Sigmoid colon (tissue), 7 donors: ENCODE data around the gene MRPL54. TPM values are rescaled to one million over a fixed set of nuclear protein-coding genes. Genes with fewer than 3 reads are reported as not detected.

Experiments
- DNase-seq: peaks from one replicate; pipeline ENCODE4 v3.0.0-alpha.2; 2019
- H3K27ac ChIP-seq, 4 donors: fragments of 200-600 bp; sonication (generic); one replicate each; pipeline ENCODE4 v1.5.1; 2016 to 2019; ENCODE audit warnings: mild to moderate bottlenecking in 1 of 4
- H3K27me3 ChIP-seq, 3 donors: fragments of 200-600 bp; sonication (generic); one replicate each; pipeline ENCODE4 v1.5.1; 2019; ENCODE audit warnings: mild to moderate bottlenecking in 1 of 3
- H3K36me3 ChIP-seq, 4 donors: fragments of 200-600 bp; sonication (generic); one replicate each; pipeline ENCODE4 v1.5.1; 2016 to 2019
- H3K4me1 ChIP-seq, 4 donors: fragments of 200-600 bp; sonication (generic); one replicate each; pipeline ENCODE4 v1.5.1; 2017 to 2019
- H3K4me3 ChIP-seq, 4 donors: fragments of 200-600 bp; sonication (generic); one replicate each; pipeline ENCODE4 v1.5.1; 2017 to 2019; ENCODE audit warnings: mild to moderate bottlenecking in 2 of 4, moderate library complexity in 1 of 4
- H3K9me3 ChIP-seq, 4 donors: fragments of 200-600 bp in 3 of 4; sonication (generic) in 3 of 4; one replicate each; pipeline versions ENCODE4 v1.5.1 to v1.6.1; 2013 to 2019
- CTCF ChIP-seq, 4 experiments: fragments of 450-650 bp in 3 of 4; fragments of 200-600 bp in 1 of 4; IDR thresholded peaks; one replicate each; pipeline ENCODE4 v1.5.1; 2016 to 2019; ENCODE audit warnings: antibody characterized with exemption in 4 of 4, mild to moderate bottlenecking in 3 of 4, moderate library complexity in 2 of 4
- EP300 ChIP-seq, 4 donors: sonication (generic); formaldehyde crosslinking; IDR thresholded peaks; one replicate each; pipeline ENCODE4 v1.6.1; 2017; ENCODE audit warnings: antibody characterized with exemption in 4 of 4
- POLR2A ChIP-seq, 2 donors: fragments of 450-650 bp; IDR thresholded peaks; one replicate each; pipeline ENCODE4 v1.6.1; 2016; ENCODE audit warnings: antibody characterized with exemption in 2 of 2, mild to moderate bottlenecking in 2 of 2, moderate library complexity in 2 of 2
- POLR2AphosphoS5 ChIP-seq, 4 donors: sonication (generic); formaldehyde crosslinking; IDR thresholded peaks; one replicate each; pipeline ENCODE4 v1.6.1; 2017; ENCODE audit warnings: antibody characterized with exemption in 4 of 4
- WGBS, 2 donors: extraction: QIAGEN DNeasy Blood & Tissue Kit; methylation state at CpG; one replicate each; pipeline ENCODE4 v1.1.7; 2013; 5-methylcytosine and 5-hydroxymethylcytosine counted together
- intact Hi-C: fragments of 100-400 bp; cut with DNase I; formaldehyde crosslinking; loops from one replicate; pipeline ENCODE4 v1.15.1; 2023
- polyA plus RNA-seq, 3 donors: library from polyadenylated mRNA; stranded (reverse); fragments of 200-250 nt; gene quantifications; one replicate each; pipeline ENCODE4 v1.2.3, GENCODE V29; 2013
- total RNA-seq, 4 donors: library from RNA; depleted of rRNA; stranded (reverse); fragments of >200 nt; gene quantifications; one replicate each; pipeline ENCODE4 v1.1.0, GENCODE V29; 2016
- donor health status: healthy with polysubstance abuse.
- donor health status: Bipolar disorder and iron deficiency.
- donor health status: healthy.

Gene MRPL54
- total and polyA plus RNA-seq, 7 donors = 80.6 to 185 (median 105) TPM

DNA sequence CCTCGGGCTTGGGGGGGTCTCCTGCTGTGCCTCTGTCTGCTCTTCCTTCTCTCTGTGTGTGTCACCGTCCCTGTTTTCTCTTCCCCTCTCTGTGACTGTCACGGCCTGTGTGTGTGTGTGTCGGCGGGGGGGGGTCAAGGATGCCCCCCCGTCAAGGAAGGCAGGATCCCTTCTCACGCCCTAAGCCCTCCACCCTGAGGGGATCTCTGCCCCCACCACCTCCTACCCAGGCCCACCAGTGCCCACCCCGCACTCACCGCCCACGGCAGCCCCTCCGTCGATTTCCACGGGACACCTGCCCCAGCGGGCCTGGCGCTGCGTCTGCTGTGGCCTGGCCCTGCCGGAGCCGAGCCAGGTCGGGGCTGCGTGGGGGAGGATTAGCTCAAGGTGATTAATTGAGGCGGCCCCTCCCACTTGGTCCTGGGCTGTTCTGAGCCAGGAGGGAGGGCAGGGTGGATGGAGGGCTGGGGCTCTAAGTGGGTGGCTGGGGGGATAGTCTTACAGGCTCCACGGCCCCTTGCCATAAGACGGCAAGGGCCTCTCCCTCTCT, 9.5 kb downstream of the MRPL54 start, which contains the start of gene RAX2:
Gene RAX2, minus strand, starts transcription at position 323 of the 550 bp plus-strand sequence. CDS start 486 bp downstream, outside the sequence.
- no peak for TF ChIP-seq EP300 (IDR thresholded peaks at IDR 0.05)
- no peak for TF ChIP-seq CTCF (IDR thresholded peaks at IDR 0.05)
- TF ChIP-seq POLR2A (IDR thresholded peaks at IDR 0.05) = no peak
- TF ChIP-seq POLR2AphosphoS5 (IDR thresholded peaks at IDR 0.05) = no peak
- intact Hi-C loops = no loop called here
- Histone ChIP-seq H3K4me1 (no peaks in the 10 kb centered on the region), H3K4me3 (no peak within 1 kb of the TSS), H3K27me3 (peaks cover 0 to 10% (median 0%) of the 10 kb centered on the region in 3 donors), H3K27ac (no peak within 1 kb of the TSS), H3K36me3 (peaks cover 13 to 23% (median 13%) of the 10 kb centered on the region in 4 donors), H3K9me3 (no peaks in the 10 kb centered on the region)
- 57 to 62% methylated on average over 23 of the region's 23 CpGs for WGBS, 2 donors
- no peak for DNase-seq

- intact Hi-C loops = no loop called here
- peaks cover 0 to 10% (median 0%) of the 10 kb centered on the region in 3 donors for H3K27me3 ChIP-seq
- H3K27ac ChIP-seq = no peak overlapping the region
- TF ChIP-seq POLR2A (IDR thresholded peaks at IDR 0.05) (no peak), CTCF (IDR thresholded peaks at IDR 0.05) (no peak), EP300 (IDR thresholded peaks at IDR 0.05) (no peak), POLR2AphosphoS5 (IDR thresholded peaks at IDR 0.05) (no peak)
- H3K4me3 ChIP-seq = no peak overlapping the region
- H3K9me3 ChIP-seq = no peaks in the 10 kb centered on the region
- no peak for DNase-seq
- H3K4me1 ChIP-seq = no peaks in the 10 kb centered on the region
- 76 to 88% methylated on average over 12 of the region's 12 CpGs for WGBS, 2 donors
- peaks cover 0 to 3% (median 0%) of the 10 kb centered on the region in 4 donors for H3K36me3 ChIP-seq
These were observed 11.5 kb downstream of the MRPL54 start for GRCh38 chr19:3773814-3774515.

DNA sequence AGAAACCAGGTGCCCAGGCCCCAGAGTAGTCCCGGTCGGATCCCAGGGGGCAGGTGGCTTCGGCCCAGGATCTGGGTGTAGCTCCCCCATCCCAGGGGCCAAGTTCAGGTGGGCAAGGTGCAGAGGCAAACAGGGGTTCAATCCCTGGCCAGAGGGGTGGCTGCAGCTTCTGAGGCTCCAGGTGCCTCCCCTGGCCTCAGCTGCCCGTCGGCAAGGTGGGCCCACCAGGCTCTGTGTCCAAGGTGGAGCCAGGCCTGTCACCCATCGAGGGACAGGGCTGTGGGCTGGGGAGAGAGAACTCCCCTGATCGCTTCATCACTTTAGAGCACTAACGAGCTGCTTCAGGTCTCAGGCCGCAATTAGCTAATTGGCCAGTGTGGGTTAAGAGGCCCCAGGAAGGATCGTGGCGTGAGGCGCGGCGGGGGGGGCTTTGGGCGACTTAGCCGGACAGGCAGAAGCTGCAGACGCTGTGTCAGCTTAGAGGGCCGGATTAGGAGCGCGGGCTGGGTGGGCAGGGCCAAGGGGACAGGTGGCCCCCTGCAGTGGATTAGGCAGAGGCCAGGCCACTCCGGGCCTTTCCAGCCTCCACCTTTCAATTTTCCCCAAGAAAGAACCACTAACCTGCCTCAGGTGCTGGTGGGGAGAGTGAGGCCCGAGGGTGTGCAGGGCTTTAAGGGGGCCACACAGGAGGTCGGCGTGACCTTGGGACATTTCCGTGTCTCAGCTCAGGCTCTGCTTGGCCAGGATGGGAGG, 12.3 kb downstream of the MRPL54 start:
- no peak overlapping the region for H3K27ac ChIP-seq
- WGBS, 2 donors = 66 to 68% methylated on average over 25 of the region's 25 CpGs
- no peaks in the 10 kb centered on the region for H3K36me3 ChIP-seq
- DNase-seq = no peak
- H3K4me3 ChIP-seq = no peak overlapping the region
- H3K27me3 ChIP-seq = peaks cover 0 to 10% (median 0%) of the 10 kb centered on the region in 3 donors
- TF ChIP-seq CTCF (IDR thresholded peaks at IDR 0.05) (no peak), POLR2A (IDR thresholded peaks at IDR 0.05) (no peak), POLR2AphosphoS5 (IDR thresholded peaks at IDR 0.05) (no peak), EP300 (IDR thresholded peaks at IDR 0.05) (no peak)
- intact Hi-C loops = no loop called here
- H3K4me1 ChIP-seq = no peaks in the 10 kb centered on the region
- H3K9me3 ChIP-seq = no peaks in the 10 kb centered on the region

GRCh38 chr19:3775374-3775711, 12.9 kb downstream of the MRPL54 start:
- TF ChIP-seq EP300 (IDR thresholded peaks at IDR 0.05) (no peak), POLR2AphosphoS5 (IDR thresholded peaks at IDR 0.05) (no peak), POLR2A (IDR thresholded peaks at IDR 0.05) (no peak), CTCF (IDR thresholded peaks at IDR 0.05) (no peak)
- intact Hi-C loops = no loop called here
- H3K27me3 ChIP-seq = peaks cover 0 to 10% (median 0%) of the 10 kb centered on the region in 3 donors
- H3K4me3 ChIP-seq = no peak overlapping the region
- no peaks in the 10 kb centered on the region for H3K4me1 ChIP-seq
- no peaks in the 10 kb centered on the region for H3K9me3 ChIP-seq
- H3K27ac ChIP-seq = no peak overlapping the region
- H3K36me3 ChIP-seq = no peaks in the 10 kb centered on the region
- WGBS, 2 donors = 62 to 78% methylated on average over 2 of the region's 2 CpGs
- no peak for DNase-seq
